GDM1 (cell line): ENCODE results near the gene ANKS1B.
"Not testable (repeated sequence)": the region's sequence is repeated elsewhere in the genome, so short reads cannot be mapped to it uniquely, and the experiment has no call there.

Source experiments
- DNase-seq: peaks from one replicate; lab custom pipeline; 2025; lab: John Stamatoyannopoulos, UW

ANKS1B gene

GRCh38 chr12:99598785-99599184, 386.0 kb downstream of the ANKS1B start:
- DNase-seq, result no peak

- DNase-seq, result no peak
Measured at GRCh38 chr12:99596762-99597161, 388.0 kb downstream of the ANKS1B start.

- not testable (repeated sequence) for DNase-seq
Measured at GRCh38 chr12:99577125-99577524, 407.6 kb downstream of the ANKS1B start.

GRCh38 chr12:99573980-99574379, 410.8 kb downstream of the ANKS1B start:
- DNase-seq, result no peak

GRCh38 chr12:99567072-99567471, 417.7 kb downstream of the ANKS1B start:
- no peak for DNase-seq

GRCh38 chr12:99558109-99558508, 426.6 kb downstream of the ANKS1B start:
- no peak for DNase-seq

- no peak for DNase-seq
Measured at GRCh38 chr12:99553461-99553860, 431.3 kb downstream of the ANKS1B start.

- DNase-seq, result no peak
Measured at GRCh38 chr12:99552022-99552421, 432.7 kb downstream of the ANKS1B start.

- DNase-seq, result no peak
Measured at GRCh38 chr12:99549651-99550050, 435.1 kb downstream of the ANKS1B start.

GRCh38 chr12:99549196-99549595, 435.5 kb downstream of the ANKS1B start:
- DNase-seq, result no peak

GRCh38 chr12:99544457-99544856, 440.3 kb downstream of the ANKS1B start:
- no peak for DNase-seq

- DNase-seq, result no peak
Measured at GRCh38 chr12:99529966-99530365, 454.8 kb downstream of the ANKS1B start.

GRCh38 chr12:99528478-99528877, 456.3 kb downstream of the ANKS1B start:
- DNase-seq, result no peak

- no peak for DNase-seq
Measured at GRCh38 chr12:99523853-99524252, 460.9 kb downstream of the ANKS1B start.

GRCh38 chr12:99522456-99522855, 462.3 kb downstream of the ANKS1B start:
- DNase-seq, result no peak

GRCh38 chr12:99521664-99522063, 463.1 kb downstream of the ANKS1B start:
- DNase-seq, result no peak

GRCh38 chr12:99513066-99513465, 471.7 kb downstream of the ANKS1B start:
- DNase-seq, result no peak

- DNase-seq, result no peak
Measured at GRCh38 chr12:99505805-99506204, 478.9 kb downstream of the ANKS1B start.

GRCh38 chr12:99498756-99499155, 486.0 kb downstream of the ANKS1B start:
- no peak for DNase-seq

- no peak for DNase-seq
Measured at GRCh38 chr12:99495799-99496198, 488.9 kb downstream of the ANKS1B start.

GRCh38 chr12:99493197-99493596, 491.5 kb downstream of the ANKS1B start:
- DNase-seq, result no peak

GRCh38 chr12:99486277-99486676, 498.5 kb downstream of the ANKS1B start:
- no peak for DNase-seq

GRCh38 chr12:99479149-99479548, 505.6 kb downstream of the ANKS1B start:
- no peak for DNase-seq

GRCh38 chr12:99476956-99477355, 507.8 kb downstream of the ANKS1B start:
- no peak for DNase-seq
